GM19238 (cell line): Measurements from ENCODE around the gene NIPAL3.

Experiments used
- DNase-seq: peaks from one replicate; pipeline ENCODE4 v3.0.0; 2011; ENCODE audit warnings: low spot score; ENCODE audit not compliant: insufficient read length

The NIPAL3 gene

DNA sequence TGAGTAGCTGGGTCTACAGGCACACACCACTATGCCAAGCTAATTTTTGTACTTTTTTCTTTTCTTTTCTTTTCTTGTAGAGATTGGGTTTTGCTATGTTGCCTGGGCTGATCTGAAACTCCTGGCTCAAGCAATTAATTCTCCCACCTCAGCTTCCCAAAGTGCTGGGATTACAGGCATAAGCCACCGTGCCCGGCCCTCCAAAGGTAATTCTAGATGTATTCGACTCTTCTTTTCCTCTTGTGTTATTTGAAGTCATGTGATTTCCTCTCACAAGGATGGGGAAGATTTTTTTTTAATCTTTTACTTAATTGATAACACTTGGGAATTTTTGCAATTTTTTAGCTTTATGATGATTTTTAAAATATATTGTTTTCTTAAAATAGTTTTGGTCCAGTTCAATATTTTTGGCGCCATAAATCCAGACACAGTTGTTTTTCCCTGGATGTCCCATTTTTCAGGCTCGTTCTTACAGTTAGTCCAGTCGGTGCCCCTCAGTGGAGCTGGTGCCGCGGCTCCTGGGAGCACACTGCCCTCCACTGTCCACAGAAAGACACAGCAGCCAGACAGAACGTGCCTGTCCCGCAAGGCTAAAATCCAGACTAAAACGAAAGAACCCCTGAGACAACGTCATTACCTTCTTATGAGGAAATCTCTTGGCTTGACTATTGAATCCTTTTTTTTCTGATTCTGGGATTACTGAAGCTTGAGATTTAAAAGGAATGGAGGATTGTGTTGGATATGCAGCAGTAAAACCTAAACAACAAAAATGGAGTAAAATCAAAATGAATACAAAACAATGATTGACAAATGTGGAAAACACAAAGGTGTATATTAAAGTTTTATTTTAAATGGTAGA lies 24.4 kb upstream of the NIPAL3 start:
- DNase-seq = no peak

DNA sequence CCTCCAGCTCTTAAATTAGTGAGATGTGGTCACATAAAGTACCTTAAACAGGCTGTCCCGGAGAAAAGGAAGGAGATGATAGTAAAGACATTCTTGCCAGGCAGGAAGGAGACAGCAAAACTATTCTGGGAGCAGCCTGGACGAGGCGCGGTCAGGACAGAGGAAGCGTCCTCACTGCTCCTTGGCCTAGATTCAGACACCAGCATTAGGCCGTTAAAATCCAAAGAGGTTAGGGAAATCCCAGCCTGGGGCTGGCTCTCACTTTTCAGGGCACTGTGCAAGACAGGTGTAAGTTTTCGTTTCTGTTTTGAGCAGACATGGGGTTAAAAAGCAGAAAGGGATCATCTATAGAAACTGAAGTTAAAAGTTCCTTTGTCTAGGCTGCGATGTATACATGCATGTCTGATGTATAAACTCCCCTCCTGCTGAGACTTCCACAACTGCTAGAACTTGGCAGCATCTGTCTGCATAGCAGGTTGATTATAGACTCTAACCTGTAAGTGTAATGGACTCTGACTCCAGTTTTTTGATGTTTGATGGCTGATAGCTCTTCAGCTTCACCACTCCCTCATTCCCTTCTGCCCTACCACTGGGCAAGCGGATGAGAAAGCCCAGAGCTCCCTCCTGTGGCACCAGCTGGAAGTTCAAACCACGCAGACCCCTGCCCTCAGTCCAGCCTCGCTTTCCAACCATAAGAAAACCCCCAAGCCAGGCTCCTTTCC lies 23.6 kb upstream of the NIPAL3 start:
- DNase-seq = peak; percentile 47

DNA sequence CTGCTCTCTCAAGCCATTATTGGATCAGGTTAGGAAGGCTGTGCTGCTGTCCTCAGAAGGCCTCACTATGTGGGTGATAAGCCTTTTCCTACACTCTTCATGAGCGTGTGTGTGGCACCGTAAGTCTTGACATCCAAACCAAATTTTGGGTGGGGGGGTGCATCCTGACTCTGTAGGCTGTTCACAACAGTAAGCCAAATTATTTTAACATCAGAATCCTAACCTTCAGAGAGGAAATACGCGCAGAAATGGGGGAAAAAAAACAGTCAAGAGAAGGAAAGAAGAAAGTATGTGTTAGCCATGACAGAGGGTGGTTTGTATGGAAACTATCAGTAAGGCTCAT lies 23.0 kb upstream of the NIPAL3 start:
- DNase-seq = no peak

DNA sequence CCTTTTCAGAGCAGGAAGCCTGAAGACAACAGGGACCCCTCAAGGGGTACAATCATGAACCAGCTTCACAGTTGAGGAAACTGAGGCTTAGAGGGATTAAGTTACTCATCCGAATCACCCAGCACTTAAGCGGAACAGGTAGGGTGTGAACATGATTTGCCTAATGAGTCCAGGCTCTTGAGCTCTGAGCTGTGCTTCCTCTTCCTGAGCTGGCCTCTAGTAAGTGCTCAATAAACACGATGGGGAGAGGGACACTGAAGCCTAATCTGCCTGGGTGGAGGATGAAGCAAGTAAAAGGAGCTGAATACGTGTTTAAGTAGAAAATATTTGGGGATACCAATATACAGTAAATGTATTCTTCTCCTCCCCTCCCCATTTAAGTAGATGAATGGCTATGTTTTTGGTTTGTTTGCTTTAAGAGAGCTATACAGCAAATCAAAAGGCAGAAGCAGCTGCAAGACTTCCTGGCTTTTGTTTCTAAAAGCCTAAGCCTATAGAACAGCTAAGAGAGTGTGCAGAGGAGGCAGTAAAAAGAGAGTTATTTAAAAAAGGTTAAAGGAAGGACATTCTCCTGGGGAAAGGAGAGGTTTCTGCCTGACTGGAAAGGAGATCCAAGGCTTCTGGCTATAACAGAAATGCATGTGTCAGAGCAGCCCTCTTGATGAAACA lies 22.5 kb upstream of the NIPAL3 start:
- DNase-seq = no peak

DNA sequence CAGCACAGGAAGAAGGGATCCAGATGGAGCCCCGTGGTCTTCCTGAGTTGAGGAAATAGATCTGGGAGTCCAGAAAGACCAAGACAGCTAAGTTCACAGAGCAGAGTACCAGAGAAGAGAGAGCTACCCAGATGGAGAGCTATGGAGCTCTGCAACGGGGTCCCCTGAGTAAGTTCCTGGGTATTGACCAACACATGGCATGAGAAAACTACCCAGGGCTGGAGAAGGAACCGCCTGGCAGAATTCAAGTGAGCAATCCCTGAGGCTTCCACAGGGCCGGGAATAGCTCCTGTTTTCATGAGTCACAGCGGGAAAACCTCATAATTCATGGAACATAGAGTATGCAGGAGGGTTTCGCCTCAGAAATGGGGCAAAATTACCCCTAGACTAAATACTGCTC lies 21.7 kb upstream of the NIPAL3 start:
- DNase-seq = no peak

DNA sequence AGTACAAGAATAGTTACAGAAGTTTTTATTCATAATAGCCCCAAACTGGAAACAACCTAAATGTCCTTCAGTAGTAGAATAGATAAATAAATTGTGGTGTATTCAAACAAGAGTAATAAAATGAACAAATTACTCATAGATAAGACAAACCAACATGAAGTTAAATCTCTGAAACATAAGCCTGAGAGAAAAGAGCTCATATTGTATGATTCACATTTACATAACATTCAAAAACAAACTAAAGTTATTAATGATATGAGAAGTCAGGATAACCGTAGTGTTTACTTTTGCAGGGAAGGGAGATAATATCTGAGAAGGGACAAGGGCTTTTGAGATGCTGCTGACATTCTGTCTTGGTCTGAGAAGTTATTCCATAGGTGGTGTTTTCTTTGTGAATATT lies 15.5 kb upstream of the NIPAL3 start:
- DNase-seq = no peak

DNA sequence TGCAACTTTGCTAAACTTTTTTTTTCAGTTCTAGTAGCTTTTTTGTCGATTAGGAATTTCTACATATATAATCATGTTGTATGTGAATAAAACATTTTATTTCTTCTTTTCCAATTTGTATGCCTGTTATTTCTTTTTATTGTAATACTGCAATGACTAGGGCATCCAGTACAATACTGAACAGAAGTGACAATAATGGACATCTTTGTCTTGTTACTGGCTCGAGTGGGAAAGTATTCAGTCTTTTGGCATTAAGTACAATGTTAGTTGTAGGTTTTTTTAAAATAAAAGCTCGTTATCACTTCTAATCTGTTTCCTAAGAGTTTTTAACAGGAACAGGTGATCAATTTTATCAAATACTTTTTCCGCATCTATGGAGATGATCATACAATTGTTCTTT lies 11.8 kb upstream of the NIPAL3 start:
- no peak for DNase-seq

DNA sequence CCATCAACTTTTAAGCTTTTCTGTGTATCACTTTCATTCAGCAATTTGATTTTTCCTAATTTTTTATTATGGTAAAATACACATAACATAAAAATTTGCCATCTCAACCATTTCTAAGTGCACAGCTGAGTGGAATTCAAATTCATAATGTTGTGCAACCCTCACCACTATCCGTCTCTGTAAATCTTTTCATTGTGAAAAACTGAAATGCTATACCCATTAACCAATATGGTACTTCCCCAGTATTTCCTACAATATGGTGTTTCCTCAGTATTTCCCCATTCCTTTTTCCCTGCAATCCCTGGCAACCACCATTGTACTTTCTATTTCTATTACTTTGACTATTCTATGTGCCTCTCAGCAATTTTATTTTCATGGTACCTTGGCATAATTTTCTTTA lies 8.8 kb upstream of the NIPAL3 start:
- no peak for DNase-seq

DNA sequence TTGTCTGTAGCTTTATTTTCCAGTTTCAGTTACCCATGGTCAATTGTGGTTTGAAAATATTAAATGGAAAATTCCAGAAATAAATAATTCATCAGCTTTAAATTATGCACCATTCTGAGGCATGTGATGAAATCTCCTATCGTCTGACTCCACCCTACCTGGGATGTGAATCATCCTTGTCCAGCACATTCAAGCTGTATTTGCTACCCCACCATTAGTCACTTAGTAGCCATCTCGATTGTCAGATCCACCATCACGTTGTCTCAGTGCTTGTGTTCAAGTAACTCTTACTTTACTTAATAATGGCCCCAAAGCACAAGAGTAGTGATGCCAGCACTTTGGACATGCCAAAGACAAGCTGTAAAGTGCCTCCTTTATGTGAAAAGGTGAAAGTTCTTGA lies 6.1 kb upstream of the NIPAL3 start:
- DNase-seq = no peak

DNA sequence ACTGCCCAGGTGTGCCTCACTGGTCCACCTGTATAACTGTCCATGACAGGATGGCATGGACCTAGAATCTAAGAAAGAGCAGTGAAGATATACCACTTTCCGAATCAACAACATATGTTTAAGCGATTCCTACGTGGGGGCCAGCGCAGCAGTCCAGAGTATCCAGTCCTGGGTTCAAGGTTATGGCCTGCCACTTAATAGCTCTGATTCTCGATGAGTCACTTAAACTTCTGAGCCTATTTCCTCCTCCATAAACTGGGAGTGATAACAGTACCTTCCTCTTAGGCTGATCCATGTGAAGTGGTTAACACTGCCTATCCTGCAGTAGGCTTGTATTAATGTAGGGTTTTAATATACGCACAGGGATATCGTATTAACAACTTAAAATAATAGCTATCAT lies 4.9 kb upstream of the NIPAL3 start:
- DNase-seq = no peak

DNA sequence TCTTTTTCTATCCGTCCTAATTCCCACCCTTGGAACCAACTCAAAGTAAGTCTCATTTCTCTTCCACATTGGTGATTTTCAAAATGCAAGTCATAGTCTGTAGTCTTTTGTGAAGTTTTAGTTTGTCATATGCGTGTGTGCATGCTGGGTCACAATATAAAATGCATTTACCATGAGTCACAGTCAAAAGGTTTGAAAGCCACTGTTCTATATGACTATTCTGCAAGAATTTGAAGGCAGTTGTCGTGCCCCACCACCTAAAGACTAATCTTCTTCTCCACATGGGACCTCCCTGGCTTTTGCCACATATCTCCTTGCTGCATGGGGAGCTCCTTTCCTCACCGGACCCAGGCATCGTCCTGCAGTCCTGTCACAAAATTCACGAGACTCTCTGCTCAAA lies 3.6 kb upstream of the NIPAL3 start:
- no peak for DNase-seq

DNA sequence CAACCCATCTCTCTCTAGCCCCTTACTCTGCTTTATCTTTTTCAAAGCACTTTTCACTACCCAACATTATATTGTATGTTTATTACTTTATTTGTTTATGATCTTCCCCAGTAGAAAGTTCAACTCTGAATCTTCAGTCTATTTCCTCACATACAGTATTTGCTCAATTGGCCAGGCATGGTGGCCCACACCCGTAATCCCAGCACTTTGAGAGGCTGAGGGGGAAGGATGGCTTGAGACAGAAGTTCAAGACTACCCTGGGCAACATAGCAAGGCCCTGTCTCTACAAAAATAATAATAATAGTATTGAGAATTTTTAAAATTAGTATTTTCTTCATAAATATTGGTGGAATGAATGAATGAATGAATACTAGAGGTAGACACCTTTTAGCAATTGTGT lies 3.2 kb upstream of the NIPAL3 start:
- DNase-seq = no peak

DNA sequence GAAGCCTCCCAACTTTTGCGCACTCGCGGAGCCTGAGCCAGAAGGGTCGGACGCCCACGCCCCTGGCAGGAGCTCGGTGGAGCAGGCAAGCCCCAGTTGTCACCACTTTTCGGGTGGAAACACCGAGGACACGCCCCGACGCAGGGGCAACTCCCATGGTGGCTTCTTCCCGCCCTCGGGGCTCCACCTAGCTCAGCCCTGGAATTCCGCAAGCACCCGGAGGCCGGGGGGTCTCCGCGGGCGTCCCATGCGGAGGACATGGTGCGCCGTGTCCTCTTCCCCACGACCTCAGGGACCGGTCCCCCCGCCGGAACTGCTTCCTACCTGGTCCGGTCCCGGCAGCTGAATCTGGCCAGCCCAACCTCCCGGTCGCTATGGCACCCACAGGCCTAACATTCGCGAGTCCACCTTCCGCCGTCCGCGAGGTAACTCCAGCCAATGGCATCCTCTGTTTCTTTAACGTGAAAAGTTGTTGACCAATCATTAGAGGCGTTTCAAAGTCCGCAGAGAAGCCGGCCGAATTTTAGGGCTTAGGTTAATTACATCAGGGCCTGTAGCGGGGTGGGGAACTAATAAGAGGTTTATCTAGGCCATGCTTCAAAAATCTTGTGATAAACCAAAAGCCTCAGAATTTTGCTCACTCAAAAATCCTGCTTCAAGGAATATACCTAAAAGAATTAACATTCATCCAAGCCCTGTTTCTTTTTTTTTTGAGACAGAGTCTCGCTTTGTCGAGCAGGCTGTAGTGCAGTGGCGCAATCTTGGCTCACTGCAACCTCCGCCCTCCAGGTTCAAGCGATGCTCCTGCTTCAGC lies 2.0 kb upstream of the NIPAL3 start, which contains the start of gene STPG1:
STPG1 (minus strand) TSS at position 433 of the 814 bp plus-strand sequence. CDS start 12,394 bp downstream, outside the sequence.
- peak; percentile 71 for DNase-seq

DNA sequence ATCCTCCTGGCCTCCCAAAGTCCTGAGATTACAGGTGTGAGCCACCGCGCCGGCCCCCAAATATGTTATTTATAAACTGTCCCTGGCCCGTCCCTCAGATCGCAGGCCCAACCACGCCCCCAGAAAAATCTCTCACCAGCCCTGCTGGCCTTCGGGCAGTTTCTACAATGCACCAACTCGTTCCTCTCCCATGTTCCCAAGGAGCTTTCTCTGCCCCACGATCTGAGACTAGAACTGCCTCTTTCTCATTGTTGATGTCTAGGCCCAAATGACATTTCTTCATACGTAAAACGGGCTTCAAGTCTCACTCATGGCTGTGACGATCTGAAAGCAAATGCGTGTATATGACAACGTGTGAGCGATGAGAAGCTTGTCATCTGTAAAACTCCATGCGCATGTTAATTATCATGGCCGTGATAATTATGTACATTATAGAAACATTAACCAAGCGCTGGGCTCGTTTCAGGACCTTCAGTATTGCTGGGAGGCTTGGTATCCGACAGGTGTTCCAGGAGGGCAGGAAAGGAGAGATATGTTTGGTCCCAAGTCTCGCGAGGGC lies 748 bp upstream of the NIPAL3 start:
- no peak for DNase-seq

DNA sequence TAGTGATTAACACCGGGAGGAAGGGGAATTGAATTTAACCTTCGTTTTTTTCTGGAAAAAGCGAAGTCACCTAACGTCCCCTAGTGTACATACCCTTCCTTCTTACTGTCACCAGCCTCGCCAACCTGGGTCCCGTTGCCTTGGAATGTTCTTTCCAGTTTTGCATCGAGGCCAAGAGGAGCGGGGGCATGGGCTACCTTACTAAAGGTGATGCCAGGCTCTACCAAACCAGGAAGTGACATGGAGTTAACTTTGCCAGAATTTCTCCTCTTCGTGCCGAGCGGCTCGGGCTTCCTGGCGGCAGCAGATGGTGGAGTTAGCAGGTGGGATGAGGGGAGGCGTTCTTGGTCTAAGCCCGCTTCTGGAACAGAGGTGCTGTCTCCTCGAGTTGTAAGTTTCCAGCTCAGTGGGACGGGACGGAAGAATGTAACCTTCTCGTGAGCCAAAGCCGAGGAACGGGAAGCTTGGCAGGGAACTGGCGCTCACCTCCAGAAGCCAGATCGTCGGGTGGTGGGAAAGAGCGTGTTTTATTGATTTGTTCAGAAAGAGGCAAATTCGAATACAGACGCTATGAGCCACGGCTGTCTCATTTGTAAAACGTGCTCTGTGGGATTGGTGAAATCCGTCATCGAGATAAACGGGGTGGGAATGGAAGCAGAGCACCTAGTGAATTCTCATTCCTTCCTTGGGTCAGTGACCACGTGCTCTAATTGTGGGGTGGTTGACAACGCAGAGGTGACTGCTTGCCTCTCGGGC lies 486 bp downstream of the NIPAL3 start:
- no peak for DNase-seq

DNA sequence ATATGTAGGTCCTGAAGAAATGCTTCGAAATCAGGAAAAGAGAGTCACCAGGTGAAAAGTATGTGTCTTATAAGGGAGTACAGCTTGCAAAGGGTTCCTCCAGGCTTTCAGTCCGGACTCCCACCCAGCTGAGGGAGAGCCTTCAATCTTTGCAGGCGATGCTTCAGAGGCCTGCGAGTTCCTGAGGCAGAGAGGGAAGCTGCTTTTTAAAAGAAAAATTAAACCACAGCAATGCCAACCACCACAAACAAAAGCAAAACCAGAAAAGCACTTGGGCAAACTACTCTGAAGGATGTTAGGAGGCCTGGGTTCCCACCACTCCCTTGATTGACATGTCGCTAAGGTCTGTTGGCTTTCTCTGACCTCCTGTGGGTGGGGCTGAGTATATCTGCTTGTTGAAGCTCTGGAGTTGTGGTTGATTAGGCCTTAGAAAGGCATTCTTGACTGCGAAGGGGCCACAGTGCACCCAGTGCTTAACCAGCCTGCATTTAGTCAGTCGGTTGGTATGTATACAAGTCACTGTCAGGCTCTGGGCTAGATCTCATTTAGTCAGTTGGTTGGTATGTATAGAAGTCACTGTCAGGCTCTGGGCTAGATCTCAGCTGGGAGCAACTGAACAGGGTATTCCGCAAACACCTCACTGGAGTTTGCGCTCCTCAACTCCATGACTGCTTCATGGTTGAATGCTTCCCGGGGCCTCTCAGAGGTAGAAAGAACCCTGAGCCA lies 1.2 kb downstream of the NIPAL3 start:
- no peak for DNase-seq

DNA sequence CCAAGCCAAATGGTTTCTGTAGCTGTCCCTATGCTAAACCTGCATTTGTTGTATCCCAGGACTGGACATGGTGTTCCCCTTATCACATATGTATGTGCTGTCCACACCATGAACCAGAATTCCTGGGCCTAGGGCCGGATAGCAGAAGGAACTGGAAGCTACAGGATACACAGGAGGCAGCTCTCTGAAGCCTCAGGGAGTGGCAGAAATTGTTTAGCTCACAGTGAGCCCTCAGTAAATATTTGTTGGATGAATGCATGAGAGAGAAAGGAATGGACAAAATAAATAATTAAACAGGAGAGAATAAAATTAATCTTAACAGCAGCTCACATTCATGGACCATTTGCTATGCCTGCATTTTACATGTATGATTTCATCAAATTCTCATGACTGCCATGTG lies 2.1 kb downstream of the NIPAL3 start:
- DNase-seq = no peak

DNA sequence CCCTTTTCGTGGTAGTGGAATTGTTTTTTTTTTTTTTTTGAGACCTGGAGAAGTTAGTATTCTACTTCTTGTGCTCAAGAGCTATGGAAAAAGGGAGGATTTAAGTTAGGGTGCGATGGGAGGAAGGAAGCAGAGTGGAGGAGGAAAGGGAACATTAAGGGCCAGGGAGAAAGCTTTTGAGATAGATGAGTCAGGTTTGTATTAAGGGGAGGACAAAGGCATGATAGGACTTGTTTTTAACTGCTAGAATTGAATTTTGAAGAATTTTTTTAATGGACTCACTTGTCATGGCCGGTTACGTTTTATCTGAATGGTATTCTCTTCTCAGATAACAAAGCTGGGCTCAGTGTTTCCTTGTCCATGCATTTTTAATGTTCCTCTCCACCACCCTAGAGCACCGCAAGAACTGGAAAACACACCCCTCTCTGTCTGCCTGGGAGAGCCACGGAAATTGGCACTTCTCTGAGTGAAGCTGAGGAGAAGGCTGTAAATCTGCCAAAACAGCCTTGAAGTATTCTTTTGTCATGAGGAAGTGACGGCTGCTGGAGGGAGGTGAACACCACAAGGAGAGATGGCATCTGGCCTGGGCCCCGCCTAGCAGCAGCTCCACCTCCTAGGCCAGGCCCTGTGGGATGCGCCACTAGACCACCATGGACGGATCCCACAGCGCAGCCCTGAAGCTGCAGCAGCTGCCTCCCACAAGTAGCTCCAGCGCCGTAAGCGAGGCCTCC lies 3.5 kb downstream of the NIPAL3 start:
- no peak for DNase-seq

DNA sequence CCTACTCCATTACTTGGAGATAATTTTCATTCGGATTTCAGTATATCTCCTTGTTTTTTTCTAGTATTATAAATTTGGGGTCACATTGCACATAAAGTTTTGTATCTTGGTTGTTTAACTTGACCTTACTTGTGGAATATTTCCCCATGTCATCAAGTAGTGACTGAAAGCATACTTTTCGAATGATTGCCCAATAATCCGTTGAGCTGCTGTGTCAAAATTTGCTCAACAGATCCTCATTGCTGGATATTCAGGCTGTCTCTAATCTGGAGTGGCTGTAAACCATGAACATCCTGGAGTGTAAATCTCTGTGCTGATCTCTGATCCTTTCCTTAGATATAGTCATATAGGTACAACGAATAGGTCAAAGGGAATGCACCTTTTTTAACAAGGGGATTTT lies 4.9 kb downstream of the NIPAL3 start:
- DNase-seq = no peak
